Neural cell (in vitro differentiated cells): ENCODE results near the gene NRP1. TPM values are rescaled to one million over a fixed set of nuclear protein-coding genes. Genes with fewer than 3 reads are reported as not detected.

Experiments
- H2AFZ ChIP-seq: fragments of 200-600, 300-800 bp; sonication (generic), shearing (Covaris generic); 2 replicates; pipeline ENCODE4 v1.6.0; 2014; ENCODE audit warnings: low read depth, mild to moderate bottlenecking, antibody characterized with exemption, low read length, moderate library complexity
- H3F3A ChIP-seq: fragments of 200-600 bp; shearing (Covaris generic); 2 replicates; pipeline ENCODE4 v1.6.1; 2016; ENCODE audit warnings: mild to moderate bottlenecking, moderate library complexity, mixed read lengths, antibody characterized with exemption, low read length; ENCODE audit not compliant: insufficient read depth, poor library complexity, severe bottlenecking
- H3K27ac ChIP-seq: fragments of 200-600, 300-800 bp; sonication (generic), shearing (Covaris generic); 2 replicates; pipeline ENCODE4 v1.5.1; 2014; ENCODE audit warnings: mild to moderate bottlenecking, low read length, moderate library complexity
- H3K27me3 ChIP-seq: fragments of 300-800, 200-600 bp; sonication (generic), shearing (Covaris generic); 2 replicates; pipeline ENCODE4 v1.6.0; 2014; ENCODE audit warnings: mild to moderate bottlenecking, low read depth, low read length, moderate library complexity; ENCODE audit not compliant: insufficient read depth
- H3K36me3 ChIP-seq: fragments of 300-800, 200-600 bp; sonication (generic), shearing (Covaris generic); 2 replicates; pipeline ENCODE4 v1.5.1; 2014; ENCODE audit warnings: mild to moderate bottlenecking, antibody characterized with exemption, low read length, moderate library complexity; ENCODE audit not compliant: insufficient read depth
- H3K4me2 ChIP-seq: fragments of 300-800, 200-600 bp; sonication (generic), shearing (Covaris generic); 2 replicates; pipeline ENCODE4 v1.6.0; 2014; ENCODE audit warnings: mild to moderate bottlenecking, low read length
- H3K4me3 ChIP-seq: fragments of 300-800, 200-600 bp; sonication (generic), shearing (Covaris generic); 2 replicates; pipeline ENCODE4 v1.5.1; 2014; ENCODE audit warnings: mild to moderate bottlenecking, low read length, moderate library complexity
- H3K79me2 ChIP-seq: fragments of 200-600 bp; shearing (Covaris generic); replicated peaks from 2 replicates; pipeline ENCODE4 v1.6.0; 2014; ENCODE audit warnings: mild to moderate bottlenecking, low read length, moderate library complexity; ENCODE audit not compliant: insufficient read depth
- H3K9ac ChIP-seq: fragments of 300-800, 200-600 bp; sonication (generic), shearing (Covaris generic); 2 replicates; pipeline ENCODE4 v1.6.1; 2016; ENCODE audit warnings: mild to moderate bottlenecking, low read length, mixed read lengths
- H3K9me2 ChIP-seq: fragments of 200-600 bp; shearing (Covaris generic); 2 replicates; pipeline ENCODE4 v1.6.1; 2016; ENCODE audit warnings: mild to moderate bottlenecking, low read length, mixed read lengths; ENCODE audit not compliant: insufficient read depth
- H3K9me3 ChIP-seq: fragments of 200-600, 300-800 bp; sonication (generic), shearing (Covaris generic); 2 replicates; pipeline ENCODE4 v1.6.1; 2016; ENCODE audit warnings: mild to moderate bottlenecking, mixed run types, low read length, moderate library complexity, mixed read lengths
- H4K20me1 ChIP-seq: fragments of 200-600 bp; shearing (Covaris generic); 2 replicates; pipeline ENCODE4 v1.6.1; 2016; ENCODE audit warnings: mild to moderate bottlenecking, mixed run types; ENCODE audit not compliant: insufficient read depth
- CTCF ChIP-seq: fragments of 450-650 bp; IDR thresholded peaks from 2 replicates; pipeline ENCODE4 v1.5.1; 2014; ENCODE audit warnings: antibody characterized with exemption, mild to moderate bottlenecking, moderate library complexity; ENCODE audit not compliant: poor library complexity, severe bottlenecking
- EP300 ChIP-seq: fragments of 450-650 bp; conservative IDR thresholded peaks from 2 replicates; pipeline ENCODE4 v1.6.1; 2014; ENCODE audit warnings: antibody characterized with exemption, mild to moderate bottlenecking, moderate library complexity; ENCODE audit not compliant: poor library complexity, severe bottlenecking
- EZH2 ChIP-seq: fragments of 200-600, 300-800 bp; shearing (Covaris generic), sonication (generic); IDR thresholded peaks from 2 replicates; pipeline ENCODE4 v1.6.1; 2014; ENCODE audit warnings: antibody characterized with exemption, low read length, borderline replicate concordance, mild to moderate bottlenecking; ENCODE audit not compliant: insufficient read depth, poor library complexity, severe bottlenecking
- MXI1 ChIP-seq: fragments of 450-650 bp; conservative IDR thresholded peaks from 2 replicates; pipeline ENCODE4 v1.6.1; 2014; ENCODE audit warnings: antibody characterized with exemption, mild to moderate bottlenecking; ENCODE audit not compliant: poor library complexity, severe bottlenecking
- POLR2AphosphoS5 ChIP-seq: IDR thresholded peaks from 2 replicates; pipeline ENCODE4 v1.6.1; 2012
- RAD21 ChIP-seq: fragments of 450-650 bp; conservative IDR thresholded peaks from 2 replicates; pipeline ENCODE4 v1.6.1; 2014; ENCODE audit warnings: antibody characterized with exemption, mild to moderate bottlenecking, moderate library complexity
- REST ChIP-seq: IDR thresholded peaks from 2 replicates; pipeline ENCODE4 v1.6.1; 2012; ENCODE audit warnings: borderline replicate concordance
- SMC3 ChIP-seq: fragments of 450-650 bp; conservative IDR thresholded peaks from 2 replicates; pipeline ENCODE4 v1.6.1; 2014; ENCODE audit warnings: antibody characterized with exemption, mild to moderate bottlenecking, moderate library complexity; ENCODE audit not compliant: poor library complexity
- TAF1 ChIP-seq: IDR thresholded peaks from 2 replicates; pipeline ENCODE4 v1.6.1; 2012; ENCODE audit warnings: low read depth
- polyA plus RNA-seq: library from polyadenylated mRNA; depleted of rRNA; stranded (reverse); fragments of >200 nt; gene quantifications from 2 replicates; pipeline ENCODE4 v1.2.3, GENCODE V29; 2014

Gene NRP1
- polyA plus RNA-seq, 1 donor from 2014 or later: 23.2 TPM

GRCh38 chr10:33244354-33244967 is 90.0 kb downstream of the NRP1 start:
- Histone ChIP-seq H3K79me2 (no peaks in the 10 kb centered on the region), H3K4me2 (no peak overlapping the region)

GRCh38 chr10:33243703-33244102 is 90.8 kb downstream of the NRP1 start:
- Histone ChIP-seq H3K79me2 (no peaks in the 10 kb centered on the region), H3F3A (no peaks in the 10 kb centered on the region), H3K9me2 (no peaks in the 10 kb centered on the region), H3K4me3 (no peak overlapping the region), H3K27ac (no peak overlapping the region), H3K4me2 (no peak overlapping the region), H2AFZ (no peak overlapping the region), H3K9ac (no peak overlapping the region), H3K9me3 (no peaks in the 10 kb centered on the region), H3K36me3 (no peaks in the 10 kb centered on the region), H4K20me1 (no peaks in the 10 kb centered on the region), H3K27me3 (no peaks in the 10 kb centered on the region)
- no peak for TF ChIP-seq RAD21
- no peak for TF ChIP-seq SMC3
- TF ChIP-seq POLR2AphosphoS5: no peak
- no peak for TF ChIP-seq TAF1
- TF ChIP-seq EP300: no peak
- TF ChIP-seq REST: no peak
- no peak for TF ChIP-seq MXI1
- TF ChIP-seq EZH2: no peak
- no peak for TF ChIP-seq CTCF

More at GRCh38 chr10:33244354-33244967, 90.0 kb downstream of the NRP1 start:
- no peak for TF ChIP-seq REST
- TF ChIP-seq TAF1: no peak
- no peaks in the 10 kb centered on the region for H3K27me3 ChIP-seq
- H3K9me2 ChIP-seq: no peaks in the 10 kb centered on the region
- H2AFZ ChIP-seq: no peak overlapping the region
- no peaks in the 10 kb centered on the region for H4K20me1 ChIP-seq
- H3K36me3 ChIP-seq: no peaks in the 10 kb centered on the region
- no peak overlapping the region for H3K27ac ChIP-seq
- no peak overlapping the region for H3K4me3 ChIP-seq
- no peaks in the 10 kb centered on the region for H3K9me3 ChIP-seq
- no peaks in the 10 kb centered on the region for H3F3A ChIP-seq
- H3K9ac ChIP-seq: no peak overlapping the region
